HEK293T (cell line): ENCODE data around the gene C1orf167.

Experiments
- CTBP1 ChIP-seq: fragments of 450-650 bp; IDR thresholded peaks from 2 replicates; pipeline ENCODE4 v1.6.1; 2016; ENCODE audit warnings: borderline replicate concordance
- HDGF ChIP-seq: fragments of 450-650 bp; IDR thresholded peaks from 2 replicates; pipeline ENCODE4 v1.6.1; 2017; ENCODE audit warnings: antibody characterized with exemption, borderline replicate concordance
- NFRKB ChIP-seq: fragments of 450-650 bp; IDR thresholded peaks from 2 replicates; pipeline ENCODE4 v1.6.1; 2016; ENCODE audit warnings: mild to moderate bottlenecking, moderate library complexity
- SP1 ChIP-seq: fragments of 450-650 bp; IDR thresholded peaks from 2 replicates; pipeline ENCODE4 v1.6.1; 2017
- TARDBP ChIP-seq: fragments of 450-650 bp; IDR thresholded peaks from 2 replicates; pipeline ENCODE4 v1.6.1; 2016
- ZNF384 ChIP-seq: fragments of 450-650 bp; IDR thresholded peaks from 2 replicates; pipeline ENCODE4 v1.6.1; 2016

DNA sequence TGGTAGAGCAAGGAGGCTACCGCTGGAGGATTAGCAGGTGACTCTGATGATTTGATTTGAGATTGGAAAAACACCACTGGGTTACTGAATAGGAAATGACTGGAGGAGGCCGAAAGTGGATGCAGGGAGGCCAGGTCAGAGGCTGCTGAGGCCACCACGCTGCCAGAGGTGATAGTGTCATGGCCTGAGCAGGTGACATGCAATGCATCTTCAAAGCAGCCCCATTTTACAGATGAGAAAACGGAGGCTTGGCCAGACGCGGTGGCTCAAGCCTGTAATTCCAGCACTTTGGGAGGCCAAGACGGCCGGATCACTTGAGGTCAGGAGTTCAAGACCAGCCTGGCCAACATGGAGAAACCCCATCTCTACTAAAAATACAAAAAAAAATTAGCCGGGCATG is 12.8 kb downstream of the C1orf167 start:
- TF ChIP-seq SP1 (no peak), CTBP1 (no peak), HDGF (no peak), TARDBP (no peak), ZNF384 (no peak), NFRKB (no peak)
